HG02610 (cell line): Measurements from ENCODE around the gene SPOP.

Experiments
- ATAC-seq: cut with Tn5 transposase; IDR thresholded peaks from one replicate; pipeline ENCODE4 v1.9.1; 2021; ENCODE audit warnings: mild to moderate bottlenecking, moderate library complexity; ENCODE audit not compliant: unreplicated experiment

SPOP gene

DNA sequence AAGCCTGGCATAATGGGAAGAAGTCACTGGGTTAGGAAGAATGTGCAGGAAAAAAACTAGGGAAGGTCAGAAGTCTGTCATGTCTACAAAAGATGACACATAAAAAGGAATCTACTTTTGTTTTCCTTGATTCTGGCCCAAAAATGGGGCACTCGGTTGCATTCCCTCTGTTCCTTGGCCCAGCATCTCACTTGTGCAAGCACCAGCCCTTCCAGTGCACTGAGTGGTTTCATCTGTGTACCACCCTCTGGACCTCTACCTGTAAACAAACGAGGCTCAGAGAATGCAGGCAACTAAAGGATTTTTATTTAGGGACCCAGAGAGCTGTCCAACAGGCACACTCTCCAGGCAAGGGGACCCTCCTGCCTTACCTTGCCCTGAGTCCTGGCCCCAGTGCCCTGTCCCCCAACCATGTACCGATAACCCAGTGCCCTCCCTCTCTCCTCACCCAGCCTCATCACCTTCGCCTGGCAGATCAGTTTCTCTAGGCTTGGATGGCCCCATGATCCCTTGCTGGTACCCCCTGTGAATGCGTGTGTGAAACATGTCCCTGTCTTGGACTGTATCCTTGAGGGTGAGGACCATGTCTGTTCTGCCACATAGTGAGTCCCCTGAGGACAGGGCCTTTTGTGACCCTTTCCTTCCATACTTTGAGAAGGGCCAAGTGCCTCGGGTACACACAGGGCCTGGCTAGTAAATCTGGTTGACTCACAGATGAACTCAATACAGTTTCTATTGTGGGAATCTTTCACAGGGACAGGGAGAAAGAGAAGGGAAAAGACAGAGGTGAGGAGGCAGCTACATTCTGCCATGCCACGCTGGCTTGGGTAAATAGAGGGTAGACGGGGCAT is 88.9 kb downstream of the SPOP start:
- no peak for ATAC-seq

DNA sequence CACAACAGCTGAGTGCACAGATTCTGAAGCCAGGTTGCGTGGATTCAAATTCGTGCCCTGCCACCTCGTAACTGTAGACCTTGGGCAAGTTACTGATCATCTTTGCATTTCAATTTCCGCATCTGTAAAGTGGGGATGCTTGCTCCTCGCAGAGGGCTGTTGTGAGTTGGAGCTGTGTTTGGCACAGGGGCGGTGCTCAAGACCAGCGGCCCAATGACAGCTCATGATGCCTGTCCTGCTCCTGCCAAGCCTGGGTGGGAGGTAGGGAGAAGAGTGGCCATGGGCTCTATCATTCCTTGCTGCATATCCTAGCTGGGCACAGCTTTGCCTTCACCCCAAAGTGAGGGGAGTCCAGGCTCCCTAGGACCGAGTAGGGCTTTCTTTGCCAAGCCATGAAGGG is 89.6 kb downstream of the SPOP start:
- no peak for ATAC-seq

DNA sequence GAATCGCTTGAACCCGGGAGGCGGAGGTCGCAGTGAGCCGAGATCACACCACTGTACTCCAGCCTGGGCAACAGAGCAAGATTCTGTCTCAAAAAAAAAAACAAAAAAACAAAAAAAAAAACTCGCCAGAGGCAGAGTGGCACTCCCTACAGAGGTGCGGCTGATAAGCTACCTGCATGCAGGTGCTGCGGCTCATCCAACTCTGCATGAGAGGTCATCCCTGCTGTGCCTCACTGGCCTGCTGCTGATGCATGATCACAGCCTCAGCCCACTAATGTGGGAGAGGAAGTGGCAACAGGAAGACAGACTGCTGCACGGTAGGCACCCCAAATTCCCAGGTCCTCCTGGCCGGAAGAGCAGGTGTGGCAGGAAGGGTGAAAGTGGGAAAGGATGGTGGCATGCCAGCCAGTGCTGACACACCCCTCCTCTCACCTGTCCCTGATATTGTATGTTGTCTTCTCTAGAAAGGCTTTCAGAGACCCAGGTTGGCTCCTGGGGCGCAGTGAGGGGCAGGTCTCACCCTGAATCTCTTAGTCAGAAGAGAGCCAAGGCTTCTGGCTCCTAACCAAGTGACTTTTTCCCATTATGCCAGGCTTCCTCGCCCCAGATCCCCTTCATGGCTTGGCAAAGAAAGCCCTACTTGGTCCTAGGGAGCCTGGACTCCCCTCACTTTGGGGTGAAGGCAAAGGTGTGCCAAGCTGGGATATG is 90.4 kb downstream of the SPOP start:
- ATAC-seq = no peak

DNA sequence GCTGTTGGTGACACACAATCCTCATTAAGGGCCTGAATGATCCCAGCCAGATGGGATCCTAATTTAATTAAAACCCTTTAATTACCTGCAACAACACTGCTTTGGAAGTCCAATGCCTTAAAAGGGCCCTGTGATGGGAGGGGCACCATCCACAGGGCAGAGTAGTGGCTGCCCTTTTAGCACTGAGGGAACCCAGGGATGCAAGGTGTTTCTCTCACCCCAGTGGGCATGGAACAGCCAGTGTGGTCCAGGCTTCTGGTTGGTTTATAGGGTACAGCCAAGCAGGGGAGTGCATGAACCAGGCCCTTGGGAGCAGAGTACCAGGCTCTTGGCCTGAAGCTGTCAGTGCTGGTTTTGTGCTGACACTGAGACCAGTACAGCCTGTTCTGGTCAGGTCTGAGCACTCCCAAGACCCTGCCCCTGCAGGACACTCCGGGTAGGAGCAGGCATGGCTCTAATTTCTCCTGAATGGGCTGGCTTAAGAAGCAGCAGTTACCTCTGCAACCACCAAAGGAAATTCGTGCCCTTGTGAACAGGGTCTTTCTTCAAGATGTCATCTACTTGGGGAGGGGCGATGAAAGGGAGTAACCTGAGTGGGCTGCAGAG is 92.4 kb downstream of the SPOP start:
- ATAC-seq = no peak

DNA sequence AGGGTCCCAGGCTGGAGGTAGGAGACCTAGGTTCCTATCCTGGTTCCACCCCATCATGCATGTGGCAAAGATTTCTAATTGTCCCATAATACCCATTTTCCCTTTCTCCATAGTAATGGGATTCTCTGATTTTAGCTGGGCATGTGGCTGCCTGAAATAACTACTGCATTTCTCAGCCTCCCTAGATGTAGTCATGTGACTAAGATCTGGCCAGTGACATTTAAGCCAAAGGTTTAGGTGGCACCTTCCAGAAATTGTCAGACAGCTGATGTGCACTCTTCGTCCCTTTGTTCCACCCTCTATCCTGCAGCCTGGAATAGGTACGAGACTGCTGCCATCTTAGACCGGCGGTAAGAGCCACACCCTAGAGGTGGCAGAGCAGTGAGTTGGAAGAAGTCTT is 94.0 kb downstream of the SPOP start:
- no peak for ATAC-seq

DNA sequence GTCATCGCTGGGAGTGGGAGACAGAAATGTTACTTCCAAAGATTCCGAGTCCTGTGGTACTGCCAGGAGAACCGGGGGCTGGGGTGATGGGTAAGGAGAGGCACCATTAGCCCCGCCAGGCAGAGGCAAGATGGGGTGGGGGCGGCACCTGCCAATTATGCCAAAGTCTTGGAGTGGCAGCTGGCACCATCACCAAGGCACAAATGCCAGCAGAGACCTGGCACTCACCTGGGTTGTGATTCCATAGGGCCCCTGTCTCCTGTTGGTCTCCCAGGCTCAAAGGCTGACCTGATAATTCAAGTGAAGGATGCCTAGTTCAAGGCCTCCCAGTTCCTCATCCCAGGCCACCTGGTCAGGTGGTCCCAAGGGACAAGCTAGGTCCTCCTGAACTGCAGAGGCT is 94.7 kb downstream of the SPOP start:
- ATAC-seq = no peak

DNA sequence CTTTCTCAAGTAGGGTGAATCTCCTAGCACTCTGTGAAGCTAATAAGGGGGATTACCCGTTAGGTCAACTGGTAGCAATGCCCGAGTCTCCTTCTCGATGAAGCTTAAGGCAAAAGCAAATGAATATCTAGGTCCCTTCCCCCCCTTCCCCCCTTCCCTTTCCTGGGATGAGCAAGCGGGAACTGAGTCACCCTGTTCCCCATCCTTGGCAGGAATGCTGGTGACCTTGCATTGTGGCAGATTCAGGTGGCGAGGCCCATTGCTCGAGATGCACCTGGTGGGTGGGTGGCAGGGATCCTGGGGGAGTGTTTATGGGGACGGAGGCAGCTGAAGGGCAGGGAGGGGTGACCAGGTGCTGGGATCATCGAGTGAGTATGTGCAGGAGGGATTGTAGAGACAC is 95.1 kb downstream of the SPOP start:
- ATAC-seq = no peak

DNA sequence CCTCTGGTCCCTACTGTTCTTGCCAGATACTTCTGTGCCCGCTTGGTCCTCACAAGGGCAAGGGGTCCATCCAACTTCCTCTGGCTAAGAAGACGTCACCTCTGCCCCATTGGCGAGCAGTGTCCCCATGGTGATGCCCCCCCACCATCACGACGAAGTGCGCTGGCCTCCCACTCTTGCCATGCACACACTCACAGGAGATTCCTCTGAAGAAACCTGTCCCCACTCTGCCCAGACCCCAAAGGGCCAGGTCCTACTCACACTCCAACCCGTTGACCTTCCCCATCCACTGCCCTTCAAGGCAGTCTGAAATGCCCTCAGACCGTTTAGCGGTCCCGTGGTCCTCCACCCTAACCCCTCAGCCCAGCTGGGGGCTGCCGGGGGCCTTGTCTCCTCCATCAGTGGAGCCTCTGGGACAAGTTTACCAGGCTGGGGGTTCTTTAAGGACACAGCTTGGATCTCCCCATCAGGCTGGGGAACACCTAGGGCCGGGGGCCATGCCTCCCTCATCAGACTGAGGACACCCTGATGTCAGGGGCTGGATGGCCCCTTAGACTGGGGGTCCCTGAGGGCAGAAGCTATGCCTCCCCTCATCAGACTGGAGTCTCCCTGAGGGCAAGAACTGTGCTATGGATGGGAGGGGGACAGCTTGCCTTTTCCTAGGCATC is 95.7 kb downstream of the SPOP start:
- no peak for ATAC-seq

DNA sequence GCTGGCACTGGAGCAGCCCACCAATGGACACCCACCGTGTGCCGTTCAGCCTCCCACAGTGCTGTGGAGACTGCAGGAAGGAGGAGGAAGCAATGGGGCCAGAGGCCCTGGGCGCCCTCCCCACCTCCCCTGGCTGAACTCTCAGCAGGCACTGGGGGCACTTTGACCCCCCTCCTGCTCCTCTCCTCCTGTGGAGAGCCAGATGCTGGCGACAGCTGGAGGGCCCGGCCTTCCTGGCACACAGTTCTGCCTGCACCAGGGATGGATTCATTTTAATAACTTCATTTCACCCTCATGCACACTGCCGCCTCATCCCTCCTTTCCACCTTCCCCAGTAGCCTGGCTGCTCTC is 96.3 kb downstream of the SPOP start:
- no peak for ATAC-seq

DNA sequence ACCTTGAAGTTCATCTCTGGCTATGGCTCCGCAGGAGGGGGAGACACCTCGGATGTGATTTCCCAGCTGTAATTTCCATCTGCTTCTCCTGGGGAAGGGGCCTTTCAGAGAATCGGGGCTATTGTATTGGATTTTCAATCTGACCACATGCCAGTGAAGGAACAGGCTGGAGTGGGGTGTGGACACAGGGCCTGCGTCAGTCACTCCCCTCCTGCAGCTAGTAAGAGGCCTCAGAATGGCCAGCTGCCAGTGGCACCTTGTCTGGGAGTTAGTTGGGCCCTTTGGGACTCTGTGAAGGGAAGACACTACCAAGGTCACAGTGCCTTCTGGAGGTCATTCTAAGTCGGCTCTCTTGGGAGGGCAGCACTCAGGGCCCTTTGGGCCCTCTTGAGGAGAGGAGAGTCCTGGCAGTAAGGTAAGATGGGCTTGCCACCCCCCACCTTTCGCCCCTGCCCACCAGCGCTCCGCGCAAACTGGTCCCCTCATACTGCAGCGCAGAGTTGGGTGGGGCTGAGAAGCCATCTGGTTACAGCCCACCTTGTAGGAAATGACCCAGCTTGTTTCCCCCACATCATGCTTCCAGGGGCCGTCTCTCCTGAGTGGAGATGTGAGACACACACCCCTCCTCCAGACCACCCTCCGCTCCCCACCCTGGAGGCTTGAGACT is 96.8 kb downstream of the SPOP start:
- no peak for ATAC-seq

DNA sequence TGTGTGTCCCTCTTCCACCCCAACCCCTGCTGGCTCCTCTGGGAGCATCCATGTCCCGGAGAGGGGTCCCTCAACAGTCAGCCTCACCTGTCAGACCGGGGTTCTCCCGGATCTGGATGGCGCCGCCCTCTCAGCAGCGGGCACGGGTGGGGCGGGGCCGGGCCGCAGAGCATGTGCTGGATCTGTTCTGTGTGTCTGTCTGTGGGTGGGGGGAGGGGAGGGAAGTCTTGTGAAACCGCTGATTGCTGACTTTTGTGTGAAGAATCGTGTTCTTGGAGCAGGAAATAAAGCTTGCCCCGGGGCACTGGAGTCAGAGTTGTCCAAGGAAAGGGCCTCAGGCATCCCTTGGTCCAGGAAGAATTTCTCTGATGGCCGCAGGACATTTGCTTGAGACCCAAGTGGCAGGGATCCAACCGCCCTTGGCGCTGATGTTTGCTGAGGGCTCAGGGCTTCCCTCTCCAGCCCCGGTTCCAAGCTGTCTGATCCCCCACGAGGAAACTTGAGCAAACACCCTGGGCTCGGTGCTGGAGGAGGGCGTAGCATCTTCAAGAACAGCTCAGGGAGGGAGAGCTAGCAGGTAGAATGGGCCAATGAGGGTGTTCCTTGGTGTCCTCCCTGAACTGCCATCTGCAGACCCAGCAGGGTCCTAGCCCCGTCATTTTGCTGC is 97.7 kb downstream of the SPOP start:
- no peak for ATAC-seq

DNA sequence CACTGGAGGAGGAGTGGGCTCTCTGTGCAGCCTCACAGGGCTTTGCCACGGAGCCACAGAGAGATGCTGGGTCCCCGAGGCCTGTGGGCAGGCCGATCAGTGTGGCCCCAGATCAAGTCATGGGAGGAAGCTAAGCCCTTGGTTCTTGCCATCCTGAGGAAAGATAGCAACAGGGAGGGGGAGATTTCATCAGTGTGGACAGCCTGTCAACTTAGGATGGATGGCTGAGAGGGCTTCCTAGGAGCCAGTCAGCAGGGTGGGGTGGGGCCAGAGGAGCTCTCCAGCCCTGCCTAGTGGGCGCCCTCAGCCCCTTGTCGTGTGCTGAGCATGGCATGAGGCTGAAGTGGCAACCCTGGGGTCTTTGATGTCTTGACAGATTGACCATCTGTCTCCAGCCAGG is 98.4 kb downstream of the SPOP start:
- no peak for ATAC-seq

DNA sequence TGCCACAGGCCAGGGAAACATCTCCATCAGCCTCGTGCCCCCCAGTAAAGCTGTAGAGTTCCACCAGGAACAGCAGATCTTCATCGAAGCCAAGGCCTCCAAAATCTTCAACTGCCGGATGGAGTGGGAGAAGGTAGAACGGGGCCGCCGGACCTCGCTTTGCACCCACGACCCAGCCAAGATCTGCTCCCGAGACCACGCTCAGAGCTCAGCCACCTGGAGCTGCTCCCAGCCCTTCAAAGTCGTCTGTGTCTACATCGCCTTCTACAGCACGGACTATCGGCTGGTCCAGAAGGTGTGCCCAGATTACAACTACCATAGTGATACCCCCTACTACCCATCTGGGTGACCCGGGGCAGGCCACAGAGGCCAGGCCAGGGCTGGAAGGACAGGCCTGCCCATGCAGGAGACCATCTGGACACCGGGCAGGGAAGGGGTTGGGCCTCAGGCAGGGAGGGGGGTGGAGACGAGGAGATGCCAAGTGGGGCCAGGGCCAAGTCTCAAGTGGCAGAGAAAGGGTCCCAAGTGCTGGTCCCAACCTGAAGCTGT is 98.9 kb downstream of the SPOP start:
- no peak for ATAC-seq

DNA sequence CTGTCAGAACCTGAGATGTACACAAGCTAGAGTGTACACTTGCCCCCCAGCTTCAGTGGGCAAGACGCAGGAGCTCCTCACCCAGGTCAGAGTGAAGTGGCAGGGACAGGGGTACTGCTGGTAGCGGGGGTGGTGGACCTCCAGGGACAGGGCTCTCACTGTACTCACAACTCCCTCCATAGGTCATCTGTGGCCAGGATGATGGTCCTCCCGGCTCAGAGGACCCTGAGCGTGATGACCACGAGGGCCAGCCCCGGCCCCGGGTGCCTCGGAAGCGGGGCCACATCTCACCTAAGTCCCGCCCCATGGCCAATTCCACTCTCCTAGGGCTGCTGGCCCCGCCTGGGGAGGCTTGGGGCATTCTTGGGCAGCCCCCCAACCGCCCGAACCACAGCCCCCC is 99.5 kb downstream of the SPOP start:
- no peak for ATAC-seq

DNA sequence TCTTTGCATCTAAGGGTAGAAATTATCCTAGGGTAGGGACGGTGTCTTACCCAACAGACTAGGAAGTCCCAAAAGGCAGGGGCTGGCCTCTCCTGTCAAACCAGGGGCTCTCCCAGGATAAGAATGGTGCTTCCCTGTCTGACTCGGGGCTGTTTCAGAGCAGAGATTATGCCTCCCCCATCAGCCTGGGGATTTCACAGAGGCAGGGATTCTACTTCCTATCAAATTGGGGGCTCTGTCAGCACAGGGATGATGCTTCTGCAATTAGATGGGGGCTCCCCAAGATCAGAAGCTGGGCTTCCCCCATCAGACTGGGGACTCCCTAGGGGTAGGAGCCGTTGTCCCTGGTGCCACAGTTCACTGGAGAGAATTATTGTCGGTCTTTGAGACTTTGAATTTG is 99.9 kb downstream of the SPOP start:
- ATAC-seq = peak; percentile 43

DNA sequence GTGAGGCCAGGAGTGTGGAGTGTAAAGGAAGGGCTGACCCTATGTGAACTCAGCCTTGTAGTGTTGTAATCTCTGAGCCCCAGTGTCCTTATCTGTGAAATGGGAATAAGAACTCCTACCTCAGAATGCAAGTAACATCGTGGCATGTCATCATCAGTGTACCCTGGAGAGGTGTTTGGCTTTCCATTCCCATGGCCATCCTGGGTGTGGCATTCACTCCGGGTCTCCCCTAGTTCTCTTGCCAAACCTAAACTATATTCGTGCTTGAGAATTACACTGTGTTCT is 100.3 kb downstream of the SPOP start:
- no peak for ATAC-seq

DNA sequence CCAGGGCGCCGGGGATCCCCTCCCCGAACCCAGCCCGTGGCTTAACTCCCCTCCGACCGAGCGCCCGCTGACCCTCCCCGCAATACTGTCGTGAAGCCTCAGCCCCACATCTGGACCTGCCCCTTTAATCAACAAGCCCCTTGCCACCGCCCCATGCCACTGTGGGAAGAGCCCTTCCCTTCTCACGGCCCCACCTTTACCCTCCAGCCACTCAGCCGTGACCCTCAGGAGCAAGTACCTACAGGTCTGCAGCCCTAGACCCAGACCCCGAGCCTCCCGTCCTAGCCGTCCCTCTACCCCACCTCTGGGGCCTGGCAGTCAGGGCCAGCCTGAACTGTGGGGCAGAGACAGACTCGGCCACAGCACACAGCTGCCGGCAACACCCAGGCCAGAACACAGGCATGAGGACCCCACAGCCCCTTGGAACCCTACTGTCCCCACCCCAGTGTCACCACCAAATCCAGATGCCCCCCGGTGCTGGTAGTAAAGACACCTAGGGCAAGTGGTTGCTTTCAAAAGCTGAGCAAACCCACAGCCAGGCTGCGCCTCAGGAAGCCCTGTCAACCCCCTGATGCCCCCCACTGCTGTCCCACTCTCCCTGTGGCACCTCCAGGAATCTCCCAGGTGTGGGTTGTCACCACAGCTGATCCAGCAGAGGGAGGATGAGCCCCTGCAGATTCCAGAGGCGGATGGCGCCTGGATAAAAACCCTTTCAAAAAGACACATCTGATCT is 100.8 kb downstream of the SPOP start:
- no peak for ATAC-seq

DNA sequence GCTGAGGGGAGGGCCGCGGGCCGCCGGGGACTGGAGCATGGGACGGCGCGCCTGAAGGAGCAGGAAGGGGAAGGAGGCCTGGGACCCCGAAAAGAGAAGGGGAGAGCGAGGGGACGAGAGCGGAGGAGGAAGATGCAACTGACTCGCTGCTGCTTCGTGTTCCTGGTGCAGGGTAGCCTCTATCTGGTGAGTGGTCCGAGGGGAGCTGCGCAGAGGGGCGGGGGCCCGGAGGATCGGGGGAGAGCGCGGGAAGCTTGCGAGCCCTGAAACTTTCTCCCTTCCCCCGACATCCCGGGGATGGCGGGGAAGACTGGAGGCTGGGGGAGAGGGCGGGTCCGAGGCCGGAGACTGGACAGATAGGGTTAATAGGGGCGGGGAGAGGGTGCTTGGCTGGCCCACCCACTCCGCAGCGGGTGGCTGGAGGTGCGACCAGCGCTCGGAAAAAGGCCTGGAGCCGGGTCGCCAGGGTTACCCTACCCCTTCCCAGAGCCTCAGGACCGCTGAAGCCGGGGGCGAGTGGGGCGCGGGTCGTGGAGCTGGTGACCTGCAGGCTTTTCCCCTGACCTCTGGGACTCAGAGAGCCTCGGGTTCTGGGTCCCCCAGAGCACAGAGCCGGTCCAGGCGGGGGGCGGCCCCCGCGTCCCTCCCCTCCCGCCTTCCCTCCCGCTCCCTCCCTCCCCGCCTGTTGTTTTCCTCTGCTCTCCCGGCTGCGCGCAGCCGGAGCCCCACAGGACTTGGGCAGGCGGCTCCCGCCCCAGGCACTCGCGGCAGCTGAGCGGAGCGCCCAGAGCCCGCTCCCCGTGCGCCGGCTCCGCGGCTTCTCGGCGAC is 101.6 kb downstream of the SPOP start:
- no peak for ATAC-seq

DNA sequence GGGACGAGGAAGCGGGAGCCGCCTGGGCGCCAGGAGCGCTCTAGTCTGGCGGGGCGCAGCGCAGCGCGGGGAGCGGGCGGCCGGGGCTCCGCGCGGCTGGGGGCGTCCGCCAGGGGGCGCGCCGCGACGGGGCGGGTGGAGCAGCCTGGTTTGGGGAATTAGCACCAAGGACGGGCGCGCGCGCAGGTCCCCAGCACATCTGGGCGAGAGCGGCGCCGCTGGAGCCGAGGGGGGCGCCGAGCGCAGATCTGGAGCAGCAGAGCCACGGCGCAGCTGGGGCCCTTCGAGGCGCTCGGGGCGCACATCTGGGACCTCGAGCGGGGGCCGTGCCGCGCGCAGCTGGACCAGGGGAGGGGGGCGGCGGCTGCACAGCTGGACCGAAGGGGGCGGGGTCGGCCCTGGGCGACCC is 102.2 kb downstream of the SPOP start, which contains the start of gene NXPH3:
Gene NXPH3 (plus strand): TSS at position 193 of the 409 bp plus-strand sequence. CDS start 349 bp downstream, outside the sequence.
- ATAC-seq = no peak
